GM13977 (cell line): ENCODE measurements around the gene OLIG1.

ENCODE experiments used
- DNase-seq: peaks from one replicate; pipeline ENCODE4 v3.0.0; 2012; ENCODE audit warnings: low spot score
- CTCF ChIP-seq: IDR thresholded peaks from 2 replicates; pipeline ENCODE4 v1.5.1; 2012; ENCODE audit warnings: mild to moderate bottlenecking, control low read depth; ENCODE audit not compliant: insufficient read depth; ENCODE audit errors: extremely low read depth, missing control alignments
- in situ Hi-C: fragments of 300-500 bp; cut with MboI; formaldehyde crosslinking; loops from one replicate; pipeline ENCODE4 v1.12.0; 2022; ENCODE audit warnings: low sequenced_read_pairs, low pct_unique_long_range_greater_than_20kb, mixed read lengths, inconsistent platforms; ENCODE audit not compliant: unreplicated experiment

Gene OLIG1

DNA sequence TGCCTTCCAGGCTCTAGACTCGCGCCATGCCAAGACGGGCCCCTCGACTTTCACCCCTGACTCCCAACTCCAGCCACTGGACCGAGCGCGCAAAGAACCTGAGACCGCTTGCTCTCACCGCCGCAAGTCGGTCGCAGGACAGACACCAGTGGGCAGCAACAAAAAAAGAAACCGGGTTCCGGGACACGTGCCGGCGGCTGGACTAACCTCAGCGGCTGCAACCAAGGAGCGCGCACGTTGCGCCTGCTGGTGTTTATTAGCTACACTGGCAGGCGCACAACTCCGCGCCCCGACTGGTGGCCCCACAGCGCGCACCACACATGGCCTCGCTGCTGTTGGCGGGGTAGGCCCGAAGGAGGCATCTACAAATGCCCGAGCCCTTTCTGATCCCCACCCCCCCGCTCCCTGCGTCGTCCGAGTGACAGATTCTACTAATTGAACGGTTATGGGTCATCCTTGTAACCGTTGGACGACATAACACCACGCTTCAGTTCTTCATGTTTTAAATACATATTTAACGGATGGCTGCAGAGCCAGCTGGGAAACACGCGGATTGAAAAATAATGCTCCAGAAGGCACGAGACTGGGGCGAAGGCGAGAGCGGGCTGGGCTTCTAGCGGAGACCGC is 46.3 kb upstream of the OLIG1 start:
- TF ChIP-seq CTCF = no peak
- peak; percentile 28 for DNase-seq
- in situ Hi-C loops = no loop called here

DNA sequence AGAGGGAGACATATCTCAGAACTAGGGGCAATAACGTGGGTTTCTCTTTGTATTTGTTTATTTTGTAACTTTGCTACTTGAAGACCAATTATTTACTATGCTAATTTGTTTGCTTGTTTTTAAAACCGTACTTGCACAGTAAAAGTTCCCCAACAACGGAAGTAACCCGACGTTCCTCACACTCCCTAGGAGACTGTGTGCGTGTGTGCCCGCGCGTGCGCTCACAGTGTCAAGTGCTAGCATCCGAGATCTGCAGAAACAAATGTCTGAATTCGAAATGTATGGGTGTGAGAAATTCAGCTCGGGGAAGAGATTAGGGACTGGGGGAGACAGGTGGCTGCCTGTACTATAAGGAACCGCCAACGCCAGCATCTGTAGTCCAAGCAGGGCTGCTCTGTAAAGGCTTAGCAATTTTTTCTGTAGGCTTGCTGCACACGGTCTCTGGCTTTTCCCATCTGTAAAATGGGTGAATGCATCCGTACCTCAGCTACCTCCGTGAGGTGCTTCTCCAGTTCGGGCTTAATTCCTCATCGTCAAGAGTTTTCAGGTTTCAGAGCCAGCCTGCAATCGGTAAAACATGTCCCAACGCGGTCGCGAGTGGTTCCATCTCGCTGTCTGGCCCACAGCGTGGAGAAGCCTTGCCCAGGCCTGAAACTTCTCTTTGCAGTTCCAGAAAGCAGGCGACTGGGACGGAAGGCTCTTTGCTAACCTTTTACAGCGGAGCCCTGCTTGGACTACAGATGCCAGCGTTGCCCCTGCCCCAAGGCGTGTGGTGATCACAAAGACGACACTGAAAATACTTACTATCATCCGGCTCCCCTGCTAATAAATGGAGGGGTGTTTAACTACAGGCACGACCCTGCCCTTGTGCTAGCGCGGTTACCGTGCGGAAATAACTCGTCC is 45.5 kb upstream of the OLIG1 start:
- no peak for TF ChIP-seq CTCF
- peak; percentile 48 for DNase-seq
- in situ Hi-C loops = no loop called here

- in situ Hi-C loops = no loop called here
- TF ChIP-seq CTCF = no peak
- DNase-seq = peak; percentile 36
Observed at GRCh38 chr21:33025106-33025488, 44.8 kb upstream of the OLIG1 start.

GRCh38 chr21:33025489-33026442 is 44.2 kb upstream of the OLIG1 start, which contains the start of gene OLIG2:
Gene OLIG2 (plus strand): TSS chr21:33025935. CDS start chr21:33026863, 928 bp downstream.
- peak; percentile 41 for DNase-seq
- in situ Hi-C loops = no loop called here
- no peak for TF ChIP-seq CTCF

GRCh38 chr21:33026443-33026858 is 43.5 kb upstream of the OLIG1 start:
- in situ Hi-C loops = no loop called here
- no peak for TF ChIP-seq CTCF
- peak; percentile 49 for DNase-seq

GRCh38 chr21:33026878-33027400 is 43.0 kb upstream of the OLIG1 start:
- no peak for TF ChIP-seq CTCF
- in situ Hi-C loops = no loop called here
- DNase-seq = peak; percentile 50
